OCI-LY3 (cell line): ENCODE data around the gene PILRA.

Experiments
- CTCF ChIP-seq: fragments of 200-600, 300-600 bp; sonication (generic); IDR thresholded peaks from 2 replicates; pipeline ENCODE4 v1.5.1; 2014; ENCODE audit warnings: antibody characterized with exemption, low read length, low read depth
- EZH2phosphoT487 ChIP-seq: fragments of 200-600 bp; shearing (Covaris generic); IDR thresholded peaks from 2 replicates; pipeline ENCODE4 v1.6.1; 2018; ENCODE audit warnings: antibody characterized with exemption, mixed run types, low read depth

GRCh38 chr7:100370303-100370702 is 3.0 kb upstream of the PILRA start:
- no peak for TF ChIP-seq EZH2phosphoT487
- no peak for TF ChIP-seq CTCF
